Body of pancreas (tissue), 4 donors: Measurements from ENCODE around the gene RP2.

Experiments
- POLR2A ChIP-seq, 3 donors: fragments of 450-650 bp; IDR thresholded peaks; one replicate each; pipeline ENCODE4 v1.6.1; 2016; ENCODE audit warnings: antibody characterized with exemption in 3 of 3, mild to moderate bottlenecking in 2 of 3
- TF ChIP-seq, protein P1 (sequence below), 7 experiments: fragments of 450-650 bp in 4 of 7; fragments of 200-600 bp in 3 of 7; sonication (generic) in 3 of 7; IDR thresholded peaks; one replicate each; pipeline ENCODE4 v1.5.1; 2016 to 2019; ENCODE audit warnings: antibody characterized with exemption in 7 of 7

DNA sequence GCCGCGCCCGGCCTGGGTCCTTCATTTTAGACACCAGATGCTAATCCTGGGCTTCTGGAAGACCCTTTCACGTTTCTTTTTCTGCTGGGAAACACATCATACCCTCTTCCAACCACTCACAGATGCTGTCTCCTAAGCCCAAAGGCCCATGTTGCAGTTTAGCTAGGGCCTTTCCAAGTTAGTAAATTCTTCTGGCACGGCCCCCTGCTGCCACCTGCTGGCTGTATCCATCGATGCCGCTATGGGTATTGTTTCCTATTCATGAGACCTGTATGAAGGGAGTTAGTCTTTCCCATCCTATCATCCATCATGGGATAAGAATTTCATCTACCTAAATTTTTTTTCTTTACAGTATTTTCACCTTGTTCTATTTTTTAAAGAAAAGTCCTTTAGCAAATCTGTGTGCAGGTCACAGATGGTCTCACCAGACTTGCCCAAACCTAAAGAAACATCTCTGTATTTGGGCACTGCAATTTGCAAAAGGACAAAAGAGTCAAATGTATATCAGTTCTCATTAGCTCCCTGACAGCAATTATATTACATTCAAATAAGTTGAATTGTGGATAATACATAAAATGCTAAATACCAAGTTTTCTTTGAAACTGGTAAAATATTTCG lies 40.2 kb upstream of the RP2 start:
- TF ChIP-seq, protein P1, sequence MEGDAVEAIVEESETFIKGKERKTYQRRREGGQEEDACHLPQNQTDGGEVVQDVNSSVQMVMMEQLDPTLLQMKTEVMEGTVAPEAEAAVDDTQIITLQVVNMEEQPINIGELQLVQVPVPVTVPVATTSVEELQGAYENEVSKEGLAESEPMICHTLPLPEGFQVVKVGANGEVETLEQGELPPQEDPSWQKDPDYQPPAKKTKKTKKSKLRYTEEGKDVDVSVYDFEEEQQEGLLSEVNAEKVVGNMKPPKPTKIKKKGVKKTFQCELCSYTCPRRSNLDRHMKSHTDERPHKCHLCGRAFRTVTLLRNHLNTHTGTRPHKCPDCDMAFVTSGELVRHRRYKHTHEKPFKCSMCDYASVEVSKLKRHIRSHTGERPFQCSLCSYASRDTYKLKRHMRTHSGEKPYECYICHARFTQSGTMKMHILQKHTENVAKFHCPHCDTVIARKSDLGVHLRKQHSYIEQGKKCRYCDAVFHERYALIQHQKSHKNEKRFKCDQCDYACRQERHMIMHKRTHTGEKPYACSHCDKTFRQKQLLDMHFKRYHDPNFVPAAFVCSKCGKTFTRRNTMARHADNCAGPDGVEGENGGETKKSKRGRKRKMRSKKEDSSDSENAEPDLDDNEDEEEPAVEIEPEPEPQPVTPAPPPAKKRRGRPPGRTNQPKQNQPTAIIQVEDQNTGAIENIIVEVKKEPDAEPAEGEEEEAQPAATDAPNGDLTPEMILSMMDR (IDR thresholded peaks at IDR 0.05): peak; percentile 60 to 74 (median 63)
- no peak for TF ChIP-seq POLR2A (IDR thresholded peaks at IDR 0.05)
